GM23338 (cell line): ENCODE measurements around the gene SNN. TPM values are rescaled to one million over a fixed set of nuclear protein-coding genes. Genes with fewer than 3 reads are reported as not detected.
A peak's percentile ranks its signal among the peaks of the same experiment; 100 is the strongest.

Source experiments
- ATAC-seq: fragments of 200-7000 bp; cut with Tn5 transposase; 3 replicates; pipeline ENCODE4 v1.9.1; 2020
- DNase-seq: peaks from one replicate; pipeline ENCODE4 v3.0.0-alpha.2; 2015; ENCODE audit warnings: low spot score
- H2AFZ ChIP-seq: fragments of 200-600 bp; sonication (generic); 2 replicates; pipeline ENCODE4 v1.8.0; 2016; ENCODE audit warnings: antibody characterized with exemption, mild to moderate bottlenecking, moderate library complexity
- H3F3A ChIP-seq: fragments of 200-600 bp; sonication (generic); replicated peaks from 2 replicates; pipeline ENCODE4 v1.8.0; 2017; ENCODE audit warnings: antibody characterized with exemption, mixed run types, low read depth
- H3K27ac ChIP-seq: fragments of 200-600 bp; sonication (generic); 2 replicates; pipeline ENCODE4 v1.6.1; 2016; ENCODE audit warnings: low read depth
- H3K27me3 ChIP-seq: fragments of 200-600 bp; sonication (generic); 2 replicates; pipeline ENCODE4 v1.8.0; 2016; ENCODE audit warnings: mild to moderate bottlenecking, mixed run types, moderate library complexity; ENCODE audit not compliant: insufficient read depth
- H3K36me3 ChIP-seq: fragments of 200-600 bp; sonication (generic); 2 replicates; pipeline ENCODE4 v1.8.0; 2016; ENCODE audit warnings: mild to moderate bottlenecking; ENCODE audit not compliant: insufficient read depth
- H3K4me1 ChIP-seq: fragments of 200-600 bp; sonication (generic); 2 replicates; pipeline ENCODE4 v1.8.0; 2016; ENCODE audit warnings: mild to moderate bottlenecking, moderate library complexity; ENCODE audit not compliant: insufficient read depth
- H3K4me2 ChIP-seq: fragments of 200-600 bp; sonication (generic); 2 replicates; pipeline ENCODE4 v1.7.1; 2017; ENCODE audit warnings: mixed run types
- H3K4me3 ChIP-seq: fragments of 200-600 bp; sonication (generic); 2 replicates; pipeline ENCODE4 v1.6.1; 2016; ENCODE audit warnings: mixed run types
- H3K79me2 ChIP-seq: fragments of 200-600 bp; sonication (generic); replicated peaks from 2 replicates; pipeline ENCODE4 v1.8.0; 2017; ENCODE audit warnings: mild to moderate bottlenecking; ENCODE audit not compliant: insufficient read depth
- H3K9me2 ChIP-seq: fragments of 200-600 bp; sonication (generic); 2 replicates; pipeline ENCODE4 v1.8.0; 2017; ENCODE audit not compliant: insufficient read depth
- H4K20me1 ChIP-seq: fragments of 200-600 bp; sonication (generic); replicated peaks from 2 replicates; pipeline ENCODE4 v1.8.0; 2017; ENCODE audit warnings: mild to moderate bottlenecking; ENCODE audit not compliant: insufficient read depth
- H3K27ac Mint-ChIP-seq: 2 replicates; pipeline ENCODE4 v1.8.0; 2020; ENCODE audit warnings: inconsistent platforms, mild to moderate bottlenecking, moderate library complexity, mixed read lengths
- H3K27me3 Mint-ChIP-seq: 3 replicates; pipeline ENCODE4 v1.8.0; 2022; ENCODE audit warnings: low read depth, mild to moderate bottlenecking, moderate library complexity, mixed read lengths, inconsistent platforms; ENCODE audit not compliant: insufficient read depth, poor library complexity
- H3K36me3 Mint-ChIP-seq: 3 replicates; pipeline ENCODE4 v1.8.0; 2021; ENCODE audit warnings: low read depth, mild to moderate bottlenecking, inconsistent platforms, moderate library complexity, mixed read lengths
- H3K4me1 Mint-ChIP-seq: 3 replicates; pipeline ENCODE4 v1.8.0; 2020; ENCODE audit warnings: mild to moderate bottlenecking, inconsistent platforms, mixed read lengths
- H3K4me3 Mint-ChIP-seq: 3 replicates; pipeline ENCODE4 v1.8.0; 2021; ENCODE audit warnings: moderate library complexity, mild to moderate bottlenecking, inconsistent platforms, mixed read lengths
- H3K9me3 Mint-ChIP-seq: 3 replicates; pipeline ENCODE4 v1.8.0; 2020; ENCODE audit warnings: moderate library complexity, mild to moderate bottlenecking, inconsistent platforms, mixed read lengths
- CREB1 ChIP-seq: fragments of 250-450 bp; sonication (Bioruptor Pico); IDR thresholded peaks from 2 replicates; pipeline ENCODE4 v1.5.0; 2020; ENCODE audit warnings: low read depth, mild to moderate bottlenecking, moderate library complexity
- CTCF ChIP-seq, 2 experiments: fragments of 200-600 bp in 1 of 2; sonication (generic) in 1 of 2; conservative IDR thresholded peaks; 2 replicates each; pipeline versions ENCODE4 v1.5.1 to v1.6.1; 2016 to 2017; ENCODE audit warnings: antibody characterized with exemption in 2 of 2, low read depth in 2 of 2, mild to moderate bottlenecking in 2 of 2, moderate library complexity in 1 of 2
- ETS1 ChIP-seq: IDR thresholded peaks from 2 replicates; pipeline ENCODE4 v1.6.1; 2016; ENCODE audit warnings: antibody characterized with exemption
- EZH2 ChIP-seq: fragments of 200-600 bp; sonication (generic); IDR thresholded peaks from one replicate; pipeline ENCODE4 v1.8.0; 2017; ENCODE audit warnings: antibody characterized with exemption, mild to moderate bottlenecking, low read depth; ENCODE audit not compliant: unreplicated experiment
- JUNB ChIP-seq: IDR thresholded peaks from one replicate; pipeline ENCODE4 v1.6.1; 2016; ENCODE audit warnings: antibody characterized with exemption; ENCODE audit not compliant: unreplicated experiment
- NANOG ChIP-seq: IDR thresholded peaks from 2 replicates; pipeline ENCODE4 v1.6.1; 2016; ENCODE audit warnings: antibody characterized with exemption, borderline replicate concordance
- POLR2AphosphoS5 ChIP-seq: IDR thresholded peaks from 2 replicates; pipeline ENCODE4 v1.6.1; 2016; ENCODE audit warnings: antibody characterized with exemption, low read depth
- STAT1 ChIP-seq: IDR thresholded peaks from one replicate; pipeline ENCODE4 v1.6.1; 2016; ENCODE audit warnings: antibody characterized with exemption; ENCODE audit not compliant: unreplicated experiment
- ZNF114 ChIP-seq: fragments of 250-450 bp; sonication (Bioruptor Pico); IDR thresholded peaks from 2 replicates; pipeline ENCODE4 v1.5.0; 2020; ENCODE audit warnings: mild to moderate bottlenecking, moderate library complexity
- ZNF331 ChIP-seq: fragments of 250-450 bp; sonication (Bioruptor Pico); IDR thresholded peaks from 2 replicates; pipeline ENCODE4 v1.5.0; 2020; ENCODE audit warnings: low read depth, mild to moderate bottlenecking, moderate library complexity
- ZNF462 ChIP-seq: fragments of 250-450 bp; sonication (Bioruptor Pico); IDR thresholded peaks from 2 replicates; pipeline ENCODE4 v1.5.0; 2020; ENCODE audit warnings: mild to moderate bottlenecking, moderate library complexity
- polyA plus RNA-seq: library from polyadenylated mRNA; unstranded; fragments of >200 nt; fragmentation: Nextera tagmentation; extraction: Ambion mirVana; gene quantifications from 2 replicates; pipeline ENCODE4 v1.2.1, GENCODE V29; 2016
- total RNA-seq: library from RNA; depleted of rRNA; stranded (reverse); fragments of >200 nt; shearing (Covaris generic); gene quantifications from 2 replicates; pipeline ENCODE4 v1.2.3, GENCODE V29; 2014

SNN gene
- total and polyA plus RNA-seq, 2 experiments from 2014 or later, result 19.0 to 63.3 TPM

GRCh38 chr16:11685844-11686618 lies 17.8 kb downstream of the SNN start:
- no peak overlapping the region for H3K27ac Mint-ChIP-seq
- Histone ChIP-seq H3K4me2 (no peak overlapping the region), H3K79me2 (no peaks in the 10 kb centered on the region), H3K4me1 (0 out of 2 replicates have a peak, but pooled peaks cover 4% of the 10 kb centered on the region), H4K20me1 (peaks cover 8% of the 10 kb centered on the region; the same call in 1 of the 2 replicates), H3K4me3 (no peak overlapping the region), H3K9me2 (no peaks in the 10 kb centered on the region), H3F3A (no peaks in the 10 kb centered on the region), H3K36me3 (peaks cover 8% of the 10 kb centered on the region; the same call in 1 of the 2 replicates), H3K27me3 (no peaks in the 10 kb centered on the region), H3K27ac (0 out of 2 replicates have a peak overlapping the region, but pooled peaks have one; percentile 30), H2AFZ (no peak overlapping the region)
- H3K27me3 Mint-ChIP-seq, result no peaks in the 10 kb centered on the region
- H3K4me1 Mint-ChIP-seq, result peaks cover 8% of the 10 kb centered on the region; the same call in 2 of the 3 replicates
- no peaks in the 10 kb centered on the region for H3K9me3 Mint-ChIP-seq
- no peak for ATAC-seq
- no peak for DNase-seq
- no peak overlapping the region for H3K4me3 Mint-ChIP-seq
- peaks cover 21% of the 10 kb centered on the region for H3K36me3 Mint-ChIP-seq
- TF ChIP-seq EZH2, result no peak
- TF ChIP-seq ZNF114 (CRISPR knock-in tag), result no peak
- no peak for TF ChIP-seq ZNF331 (CRISPR knock-in tag)
- TF ChIP-seq JUNB, result no peak
- no peak for TF ChIP-seq NANOG
- TF ChIP-seq CREB1, result no peak

GRCh38 chr16:11686713-11687380 lies 18.6 kb downstream of the SNN start:
- no peaks in the 10 kb centered on the region for H3K79me2 ChIP-seq
- H3K4me1 Mint-ChIP-seq, result peaks cover 8% of the 10 kb centered on the region; the same call in 2 of the 3 replicates
- TF ChIP-seq ZNF462 (CRISPR knock-in tag) (no peak), POLR2AphosphoS5 (no peak), STAT1 (no peak), ZNF331 (CRISPR knock-in tag) (no peak), ZNF114 (CRISPR knock-in tag) (no peak), CTCF (conservative IDR thresholded peaks at IDR 0.05; ENCODE audit: low read depth in 2 of 2) (no peak), ETS1 (no peak)

More at GRCh38 chr16:11686713-11687380, 18.6 kb downstream of the SNN start:
- no peak for DNase-seq
- H4K20me1 ChIP-seq, result peaks cover 8% of the 10 kb centered on the region; the same call in 1 of the 2 replicates
- H2AFZ ChIP-seq, result no peak overlapping the region
- no peak overlapping the region for H3K4me3 Mint-ChIP-seq
- no peak for ATAC-seq
- no peak overlapping the region for H3K27ac Mint-ChIP-seq
- H3K36me3 Mint-ChIP-seq, result peaks cover 25% of the 10 kb centered on the region
- H3K27me3 ChIP-seq, result no peaks in the 10 kb centered on the region
- H3K4me3 ChIP-seq, result no peak overlapping the region
- no peak overlapping the region for H3K27ac ChIP-seq
- no peaks in the 10 kb centered on the region for H3K9me3 Mint-ChIP-seq
- no peaks in the 10 kb centered on the region for H3F3A ChIP-seq
- no peaks in the 10 kb centered on the region for H3K27me3 Mint-ChIP-seq
- peaks cover 14% of the 10 kb centered on the region; the same call in 1 of the 2 replicates for H3K36me3 ChIP-seq
- H3K9me2 ChIP-seq, result no peaks in the 10 kb centered on the region
- no peak overlapping the region for H3K4me2 ChIP-seq
- H3K4me1 ChIP-seq, result 0 out of 2 replicates have a peak, but pooled peaks cover 4% of the 10 kb centered on the region
